MG63 (cell line): ENCODE data around the gene SUPT3H. TPM values are rescaled to one million over a fixed set of nuclear protein-coding genes. Genes with fewer than 3 reads are reported as not detected.

Experiments used
- DNase-seq: peaks from one replicate; pipeline ENCODE4 v3.0.0-alpha.2; 2020
- H3K27me3 ChIP-seq: fragments of 250-450 bp; sonication (Bioruptor Pico); 2 replicates; pipeline ENCODE4 v1.5.1; 2020; ENCODE audit warnings: mild to moderate bottlenecking, moderate library complexity
- H3K36me3 ChIP-seq: fragments of 250-450 bp; sonication (Bioruptor Pico); 2 replicates; pipeline ENCODE4 v1.5.1; 2020; ENCODE audit warnings: mild to moderate bottlenecking, moderate library complexity
- H3K4me3 ChIP-seq: fragments of 250-450 bp; sonication (Bioruptor Pico); 2 replicates; pipeline ENCODE4 v1.5.1; 2020; ENCODE audit warnings: mild to moderate bottlenecking, moderate library complexity
- H3K9me3 ChIP-seq: fragments of 250-450 bp; sonication (Bioruptor Pico); 2 replicates; pipeline ENCODE4 v1.5.1; 2020; ENCODE audit warnings: mild to moderate bottlenecking, moderate library complexity
- total RNA-seq: library from RNA; depleted of rRNA; stranded (reverse); fragments of >200 nt; shearing (Covaris generic); gene quantifications from 2 replicates; pipeline ENCODE4 v1.2.3, GENCODE V29; 2014; ENCODE audit warnings: low replicate concordance

SUPT3H gene
- total RNA-seq, 1 experiment from 2014 or later, result not detected

DNA sequence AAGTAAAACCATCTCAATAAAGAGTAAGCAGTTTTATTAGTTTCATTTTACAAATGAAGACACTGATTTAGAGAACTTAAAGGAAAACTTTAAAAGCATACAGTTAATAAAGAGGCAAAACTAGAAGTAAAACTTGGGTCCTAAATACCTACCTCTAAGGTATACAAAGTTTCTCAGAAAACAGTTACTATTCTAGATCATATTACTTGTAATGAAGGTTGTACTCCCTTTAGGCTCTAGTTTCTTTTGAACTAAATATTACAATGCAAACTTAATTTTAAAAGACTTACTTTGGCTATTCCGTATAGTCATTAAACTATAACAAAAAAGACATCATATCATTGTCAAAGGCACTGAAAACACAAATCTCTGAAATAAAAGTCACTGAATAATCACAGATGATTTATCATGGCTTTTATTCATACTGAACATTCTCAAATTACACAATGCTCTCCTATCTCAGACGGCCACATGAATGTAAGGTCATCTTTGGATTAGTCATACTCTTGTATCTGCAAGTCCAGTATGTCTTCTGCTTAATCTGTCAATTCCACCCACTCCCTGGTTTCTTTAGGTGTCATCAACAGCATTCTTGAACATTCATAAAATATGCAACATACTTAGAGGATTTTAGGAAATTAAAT lies 411.2 kb downstream of the SUPT3H start:
- H3K9me3 ChIP-seq, result no peaks in the 10 kb centered on the region
- H3K36me3 ChIP-seq, result no peaks in the 10 kb centered on the region
- H3K4me3 ChIP-seq, result no peak overlapping the region
- DNase-seq, result no peak
- H3K27me3 ChIP-seq, result no peaks in the 10 kb centered on the region

DNA sequence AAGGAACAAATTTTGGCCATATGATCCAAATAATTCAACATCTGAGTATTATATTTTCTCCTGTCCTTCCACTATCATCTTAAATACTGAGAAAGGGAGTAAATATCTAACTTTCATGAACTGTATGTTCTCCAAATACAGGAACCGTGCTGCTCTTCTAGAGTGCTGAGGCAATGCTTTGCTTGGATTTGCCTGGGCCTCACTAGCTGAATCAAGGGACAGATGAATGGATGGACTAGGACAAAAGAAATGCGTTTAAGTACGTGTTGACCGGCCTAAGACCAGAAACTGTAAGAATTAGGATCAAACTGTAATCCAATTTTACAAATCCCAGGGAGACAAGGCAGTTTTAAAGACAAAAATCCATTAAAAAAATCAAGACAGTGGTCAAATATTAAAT lies 412.0 kb downstream of the SUPT3H start:
- no peak for DNase-seq
- H3K4me3 ChIP-seq, result no peak overlapping the region
- no peaks in the 10 kb centered on the region for H3K36me3 ChIP-seq
- no peaks in the 10 kb centered on the region for H3K27me3 ChIP-seq
- no peaks in the 10 kb centered on the region for H3K9me3 ChIP-seq

GRCh38 chr6:44960898-44961297 lies 416.8 kb downstream of the SUPT3H start:
- no peaks in the 10 kb centered on the region for H3K9me3 ChIP-seq
- H3K36me3 ChIP-seq, result no peaks in the 10 kb centered on the region
- no peak for DNase-seq
- H3K4me3 ChIP-seq, result no peak overlapping the region
- H3K27me3 ChIP-seq, result no peaks in the 10 kb centered on the region

DNA sequence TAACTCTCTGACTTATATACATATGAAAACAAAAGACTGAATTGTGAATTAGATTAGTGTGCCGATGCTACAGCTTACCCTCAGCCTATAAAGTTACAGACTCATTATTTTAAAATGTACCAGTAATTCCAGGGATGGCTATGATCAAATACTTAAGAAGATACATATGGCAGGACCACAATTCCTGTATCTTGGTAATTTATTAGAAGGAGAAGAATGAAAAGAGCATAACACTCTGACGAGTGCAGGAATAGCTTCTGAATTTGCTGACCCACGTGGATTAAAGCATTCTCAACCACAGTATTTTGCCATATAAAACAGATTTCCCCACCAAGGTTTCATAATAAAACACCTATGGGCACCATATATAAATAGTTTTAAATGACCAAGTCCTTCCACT lies 418.1 kb downstream of the SUPT3H start:
- no peaks in the 10 kb centered on the region for H3K27me3 ChIP-seq
- no peaks in the 10 kb centered on the region for H3K36me3 ChIP-seq
- H3K9me3 ChIP-seq, result no peaks in the 10 kb centered on the region
- no peak overlapping the region for H3K4me3 ChIP-seq
- DNase-seq, result no peak

GRCh38 chr6:44957156-44957555 lies 420.6 kb downstream of the SUPT3H start:
- Histone ChIP-seq H3K9me3 (no peaks in the 10 kb centered on the region), H3K4me3 (no peak overlapping the region), H3K27me3 (no peaks in the 10 kb centered on the region), H3K36me3 (no peaks in the 10 kb centered on the region)
- no peak for DNase-seq

DNA sequence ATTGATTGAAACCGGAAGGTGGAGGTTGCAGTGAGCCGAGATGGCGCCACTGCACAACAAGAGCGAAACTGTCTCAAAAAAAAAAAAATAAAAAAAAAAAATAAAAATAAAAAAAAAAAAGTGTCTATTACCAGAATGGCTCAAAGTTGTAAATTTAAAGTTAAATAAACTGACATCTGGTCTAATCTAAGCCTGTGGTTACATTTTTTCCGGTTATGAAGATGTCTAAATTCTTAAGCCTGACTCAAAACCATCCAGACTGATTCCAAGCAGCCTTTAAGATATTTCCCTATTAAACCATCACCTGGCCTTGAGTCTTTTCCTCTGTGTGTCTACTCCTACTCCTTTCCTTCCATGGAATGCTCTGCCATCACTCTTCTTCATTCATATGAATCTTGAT lies 421.3 kb downstream of the SUPT3H start:
- no peaks in the 10 kb centered on the region for H3K27me3 ChIP-seq
- no peaks in the 10 kb centered on the region for H3K36me3 ChIP-seq
- no peaks in the 10 kb centered on the region for H3K9me3 ChIP-seq
- no peak for DNase-seq
- no peak overlapping the region for H3K4me3 ChIP-seq

DNA sequence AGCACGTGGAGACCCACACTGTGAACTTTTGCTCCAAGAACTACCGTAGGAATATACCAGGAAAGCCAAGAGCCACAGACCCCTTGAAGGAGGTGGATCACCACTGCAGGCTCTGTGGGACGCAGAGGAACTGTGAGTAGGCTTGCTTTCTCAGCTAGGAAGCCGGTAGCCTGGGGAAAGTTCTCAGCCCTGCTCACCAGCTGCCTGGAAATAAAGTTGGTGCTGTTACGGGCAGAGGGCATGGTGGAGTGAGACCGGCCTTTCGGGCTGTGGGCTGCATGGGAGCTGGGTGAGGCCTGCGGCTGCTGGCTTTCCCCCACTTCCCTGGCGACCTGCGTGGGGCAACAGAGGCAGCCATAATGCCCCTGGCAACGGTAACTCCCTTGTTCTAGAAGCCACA lies 422.6 kb downstream of the SUPT3H start:
- DNase-seq, result no peak
- Histone ChIP-seq H3K36me3 (no peaks in the 10 kb centered on the region), H3K27me3 (no peaks in the 10 kb centered on the region)

GRCh38 chr6:44954281-44954680 lies 423.5 kb downstream of the SUPT3H start:
- H3K4me3 ChIP-seq, result no peak overlapping the region
- peaks cover 13% of the 10 kb centered on the region for H3K9me3 ChIP-seq

More for the DNA sequence above, 422.6 kb downstream of the SUPT3H start:
- Histone ChIP-seq H3K9me3 (peaks cover 4% of the 10 kb centered on the region), H3K4me3 (no peak overlapping the region)

GRCh38 chr6:44951253-44951747 lies 426.4 kb downstream of the SUPT3H start:
- H3K27me3 ChIP-seq, result 0 out of 2 replicates have a peak, but pooled peaks cover 2% of the 10 kb centered on the region
- no peaks in the 10 kb centered on the region for H3K36me3 ChIP-seq
- H3K4me3 ChIP-seq, result no peak overlapping the region
- no peak for DNase-seq
- H3K9me3 ChIP-seq, result peaks cover 23% of the 10 kb centered on the region

More at GRCh38 chr6:44954281-44954680, 423.5 kb downstream of the SUPT3H start:
- no peak for DNase-seq
- no peaks in the 10 kb centered on the region for H3K27me3 ChIP-seq
- no peaks in the 10 kb centered on the region for H3K36me3 ChIP-seq

- H3K27me3 ChIP-seq, result 0 out of 2 replicates have a peak, but pooled peaks cover 2% of the 10 kb centered on the region
- no peak for DNase-seq
These were observed 428.0 kb downstream of the SUPT3H start for GRCh38 chr6:44949596-44950201.

DNA sequence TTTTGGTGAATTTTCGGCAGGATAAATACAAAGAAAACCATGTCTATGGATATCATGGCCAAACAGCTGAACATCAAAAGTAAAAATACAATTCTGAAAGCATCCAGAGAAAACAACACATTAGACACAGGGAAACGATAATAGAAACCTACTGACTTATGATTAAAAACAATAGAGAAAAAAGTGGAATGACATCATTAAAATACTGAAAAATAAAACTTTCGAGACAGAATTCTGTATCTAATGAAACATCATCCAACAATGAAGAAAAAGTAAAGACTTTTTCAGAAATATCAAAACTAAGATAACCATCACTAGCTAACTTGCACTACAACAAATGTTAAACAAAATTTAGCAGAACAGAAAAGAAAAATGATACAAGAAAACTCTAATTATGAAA lies 434.2 kb downstream of the SUPT3H start:
- no peak for DNase-seq
- 0 out of 2 replicates have a peak, but pooled peaks cover 2% of the 10 kb centered on the region for H3K27me3 ChIP-seq
- H3K9me3 ChIP-seq, result peaks cover 41% of the 10 kb centered on the region
- no peak overlapping the region for H3K4me3 ChIP-seq
- H3K36me3 ChIP-seq, result no peaks in the 10 kb centered on the region

More at GRCh38 chr6:44949596-44950201, 428.0 kb downstream of the SUPT3H start:
- Histone ChIP-seq H3K36me3 (no peaks in the 10 kb centered on the region), H3K4me3 (no peak overlapping the region), H3K9me3 (peaks cover 38% of the 10 kb centered on the region)

- no peak for DNase-seq
- 0 out of 2 replicates have a peak, but pooled peaks cover 2% of the 10 kb centered on the region for H3K27me3 ChIP-seq
- peaks cover 41% of the 10 kb centered on the region for H3K9me3 ChIP-seq
- H3K36me3 ChIP-seq, result no peaks in the 10 kb centered on the region
- no peak overlapping the region for H3K4me3 ChIP-seq
These were observed 434.9 kb downstream of the SUPT3H start for GRCh38 chr6:44942798-44943197.

GRCh38 chr6:44942201-44942600 lies 435.5 kb downstream of the SUPT3H start:
- no peak for DNase-seq
- Histone ChIP-seq H3K36me3 (no peaks in the 10 kb centered on the region), H3K27me3 (0 out of 2 replicates have a peak, but pooled peaks cover 2% of the 10 kb centered on the region), H3K9me3 (peaks cover 40% of the 10 kb centered on the region), H3K4me3 (no peak overlapping the region)

DNA sequence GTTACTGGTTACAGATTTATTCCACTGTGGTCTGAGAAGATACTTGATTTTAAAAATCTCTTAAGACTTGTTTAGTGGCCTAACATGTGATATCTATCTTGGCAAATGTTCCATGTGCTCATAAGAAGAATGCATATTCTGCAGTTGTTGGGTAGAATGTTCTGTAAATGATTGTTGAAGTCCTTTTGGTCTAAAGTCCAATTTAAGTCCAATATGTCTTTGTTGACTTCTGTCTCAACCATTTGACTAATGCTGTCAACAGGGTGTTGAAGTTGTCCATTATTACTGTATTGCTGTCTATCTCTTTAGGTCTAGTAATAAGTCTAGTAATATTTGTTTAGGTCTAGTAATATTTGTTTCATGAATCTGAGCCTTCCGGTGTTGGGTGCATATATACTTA lies 437.4 kb downstream of the SUPT3H start:
- no peak for DNase-seq
- Histone ChIP-seq H3K36me3 (no peaks in the 10 kb centered on the region), H3K27me3 (no peaks in the 10 kb centered on the region), H3K4me3 (no peak overlapping the region), H3K9me3 (peaks cover 22% of the 10 kb centered on the region)

DNA sequence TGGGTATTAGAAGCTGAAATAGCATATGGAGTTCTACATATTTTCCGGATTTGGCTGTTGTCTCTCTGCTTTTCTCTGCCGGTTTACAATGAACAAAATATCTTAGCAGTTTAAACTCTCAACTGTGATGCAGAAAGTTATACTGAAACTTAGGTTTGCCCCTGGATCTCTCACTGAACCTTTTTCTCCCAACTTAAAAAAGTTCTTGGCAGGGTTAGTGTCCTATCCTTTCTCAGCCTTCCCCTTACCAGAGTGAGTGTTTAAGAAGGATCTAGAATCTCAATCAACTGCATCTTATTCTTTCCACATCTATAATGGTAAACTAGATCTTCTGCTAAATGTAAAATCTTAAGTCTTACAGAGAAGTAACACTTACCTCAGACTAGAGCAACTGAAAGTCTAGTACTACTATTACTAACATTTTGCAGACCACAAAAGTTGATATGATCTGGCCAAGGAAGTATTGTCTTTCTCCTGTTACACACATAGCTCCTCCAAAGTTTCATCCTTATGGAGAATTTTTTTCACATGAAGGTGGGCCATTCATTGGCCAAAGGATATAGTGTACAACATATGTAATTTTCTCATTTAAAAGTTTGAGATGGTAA lies 441.9 kb downstream of the SUPT3H start:
- Histone ChIP-seq H3K4me3 (no peak overlapping the region), H3K27me3 (no peaks in the 10 kb centered on the region), H3K9me3 (peaks cover 5% of the 10 kb centered on the region), H3K36me3 (no peaks in the 10 kb centered on the region)
- DNase-seq, result no peak

DNA sequence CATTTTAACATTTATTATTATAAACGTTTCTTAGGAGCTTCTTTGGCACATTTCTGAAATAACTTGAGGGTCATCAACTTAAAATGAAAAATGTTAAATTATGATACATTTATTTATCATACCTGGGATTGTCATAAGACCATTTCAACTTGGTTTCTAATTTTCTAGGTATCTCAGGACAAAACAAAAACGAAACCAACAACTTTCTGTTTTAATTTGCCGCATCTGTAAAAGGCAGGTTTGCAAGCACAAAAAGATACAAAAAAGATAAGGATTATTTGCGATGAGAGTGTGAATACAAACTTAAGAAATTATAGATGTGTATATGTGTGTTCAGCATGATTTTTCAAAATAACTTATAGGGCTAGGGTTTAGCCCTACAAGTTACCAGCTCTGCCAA lies 444.6 kb downstream of the SUPT3H start:
- Histone ChIP-seq H3K9me3 (no peaks in the 10 kb centered on the region), H3K36me3 (no peaks in the 10 kb centered on the region), H3K4me3 (peak overlapping the region; percentile 26), H3K27me3 (no peaks in the 10 kb centered on the region)
- DNase-seq, result no peak

DNA sequence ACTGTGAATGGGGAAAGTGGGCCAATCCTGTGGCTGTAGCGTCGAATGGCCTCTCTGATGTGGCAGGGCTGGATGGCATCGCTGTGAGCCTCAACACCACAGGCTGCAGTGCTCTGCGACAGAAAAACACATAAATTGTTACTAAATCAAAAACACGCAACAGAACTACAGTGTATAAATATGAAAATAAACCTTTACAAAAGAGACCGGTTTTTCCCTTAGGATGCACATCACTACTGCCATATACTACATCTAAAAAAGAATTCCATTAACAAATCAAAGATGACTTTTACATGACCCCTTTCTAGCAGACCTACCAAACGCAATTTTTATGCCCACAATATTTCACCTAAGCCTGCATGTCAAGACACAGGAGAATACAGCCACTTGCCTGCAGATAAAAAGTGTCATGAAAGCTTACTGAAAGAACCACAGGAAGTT lies 445.1 kb downstream of the SUPT3H start:
- no peaks in the 10 kb centered on the region for H3K9me3 ChIP-seq
- no peaks in the 10 kb centered on the region for H3K27me3 ChIP-seq
- H3K4me3 ChIP-seq, result peak overlapping the region; percentile 26
- no peaks in the 10 kb centered on the region for H3K36me3 ChIP-seq
- peak; percentile 54 for DNase-seq
